ENCODE results near the gene VAC14. TPM values are rescaled to one million over a fixed set of nuclear protein-coding genes. Genes with fewer than 3 reads are reported as not detected.

The VAC14 gene
- total RNA-seq, 1 donor from 2014 or later: 16.1 TPM

DNA sequence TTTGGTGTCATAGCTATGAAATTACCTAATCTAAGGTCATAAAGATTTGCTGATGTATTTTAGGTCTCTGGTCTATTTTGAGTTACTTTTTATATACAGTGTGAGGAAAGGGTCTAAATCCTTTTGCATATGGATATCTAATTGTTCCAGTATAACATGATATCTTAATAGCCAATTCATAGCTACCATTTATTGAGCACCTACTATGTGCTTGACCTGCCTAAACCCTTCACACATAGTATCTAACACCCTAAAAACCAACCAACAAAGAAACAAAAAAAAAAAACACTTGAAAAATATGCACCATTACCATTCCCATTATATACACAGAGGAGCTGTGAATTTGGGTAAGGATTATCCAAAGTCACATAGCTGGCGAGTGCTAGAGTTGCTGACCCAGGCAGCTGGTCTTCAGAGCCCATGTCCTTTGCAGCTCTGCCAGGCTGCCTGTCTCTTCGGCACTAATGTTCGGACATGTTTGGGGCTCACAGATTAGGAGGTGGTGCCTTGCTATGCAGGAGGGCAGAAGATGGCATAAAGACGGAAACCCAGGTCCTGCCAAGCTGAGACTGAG, 66.3 kb downstream of the VAC14 start:
- peaks cover 11% of the 10 kb centered on the region for H3K36me3 Mint-ChIP-seq
- Histone ChIP-seq H3F3A (ENCODE audit: low read depth) (peaks cover 8% of the 10 kb centered on the region), H3K79me2 (ENCODE audit: low read depth) (no peaks in the 10 kb centered on the region), H3K36me3 (no peaks in the 10 kb centered on the region), H3K27me3 (no peaks in the 10 kb centered on the region), H3K4me1 (peaks cover 35% of the 10 kb centered on the region), H3K9ac (no peak overlapping the region), H4K20me1 (ENCODE audit: low read depth) (no peaks in the 10 kb centered on the region), H3K4me2 (no peak overlapping the region), H3K27ac (no peak overlapping the region), H3K4me3 (no peak overlapping the region), H2AFZ (replicated peaks) (no peak overlapping the region), H3K9me3 (ENCODE audit: low read depth) (no peaks in the 10 kb centered on the region)
- DNase-seq (ENCODE audit: low spot score): no peak
- no peak for TF ChIP-seq EZH2 (IDR thresholded peaks at IDR 0.05)
- no peak for TF ChIP-seq EZH2phosphoT487 (IDR thresholded peaks at IDR 0.05)
- TF ChIP-seq, protein P1, sequence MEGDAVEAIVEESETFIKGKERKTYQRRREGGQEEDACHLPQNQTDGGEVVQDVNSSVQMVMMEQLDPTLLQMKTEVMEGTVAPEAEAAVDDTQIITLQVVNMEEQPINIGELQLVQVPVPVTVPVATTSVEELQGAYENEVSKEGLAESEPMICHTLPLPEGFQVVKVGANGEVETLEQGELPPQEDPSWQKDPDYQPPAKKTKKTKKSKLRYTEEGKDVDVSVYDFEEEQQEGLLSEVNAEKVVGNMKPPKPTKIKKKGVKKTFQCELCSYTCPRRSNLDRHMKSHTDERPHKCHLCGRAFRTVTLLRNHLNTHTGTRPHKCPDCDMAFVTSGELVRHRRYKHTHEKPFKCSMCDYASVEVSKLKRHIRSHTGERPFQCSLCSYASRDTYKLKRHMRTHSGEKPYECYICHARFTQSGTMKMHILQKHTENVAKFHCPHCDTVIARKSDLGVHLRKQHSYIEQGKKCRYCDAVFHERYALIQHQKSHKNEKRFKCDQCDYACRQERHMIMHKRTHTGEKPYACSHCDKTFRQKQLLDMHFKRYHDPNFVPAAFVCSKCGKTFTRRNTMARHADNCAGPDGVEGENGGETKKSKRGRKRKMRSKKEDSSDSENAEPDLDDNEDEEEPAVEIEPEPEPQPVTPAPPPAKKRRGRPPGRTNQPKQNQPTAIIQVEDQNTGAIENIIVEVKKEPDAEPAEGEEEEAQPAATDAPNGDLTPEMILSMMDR (IDR thresholded peaks at IDR 0.05): no peak
- H3K4me3 Mint-ChIP-seq: no peak overlapping the region
- H3K4me1 Mint-ChIP-seq: peaks cover 49% of the 10 kb centered on the region
- H3K27ac Mint-ChIP-seq: peak overlapping the region; percentile 31
- peaks cover 2% of the 10 kb centered on the region for H3K27me3 Mint-ChIP-seq (ENCODE audit: insufficient read depth, low read depth)
- H3K9me3 Mint-ChIP-seq: no peaks in the 10 kb centered on the region

DNA sequence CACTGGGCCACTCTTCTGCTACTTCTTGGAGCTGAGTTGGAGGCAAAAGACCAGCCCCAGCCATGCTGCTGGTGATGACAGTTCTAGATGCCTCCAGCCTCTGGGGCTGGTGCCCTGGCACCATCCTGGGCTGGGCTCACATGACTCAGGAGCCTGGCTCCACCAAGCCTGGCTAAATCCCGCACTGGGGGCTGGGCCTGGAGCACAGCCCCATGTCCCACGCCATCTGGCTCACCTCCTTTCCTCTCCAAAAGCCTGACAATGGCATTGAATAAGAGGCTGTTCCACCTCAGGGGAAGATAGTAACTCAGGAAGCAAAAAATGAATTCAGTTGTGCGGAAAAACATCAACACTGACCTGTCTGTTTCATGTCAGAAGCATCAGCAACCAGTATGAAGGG, 70.0 kb downstream of the VAC14 start:
- no peak overlapping the region for H3K9ac ChIP-seq
- no peaks in the 10 kb centered on the region for H3K36me3 ChIP-seq
- H3K4me3 Mint-ChIP-seq: no peak overlapping the region
- no peaks in the 10 kb centered on the region for H3K27me3 Mint-ChIP-seq (ENCODE audit: insufficient read depth, low read depth)
- H3K79me2 ChIP-seq (ENCODE audit: low read depth): no peaks in the 10 kb centered on the region
- no peak for DNase-seq (ENCODE audit: low spot score)
- no peak overlapping the region for H3K4me2 ChIP-seq
- H4K20me1 ChIP-seq (ENCODE audit: low read depth): no peaks in the 10 kb centered on the region
- peaks cover 14% of the 10 kb centered on the region for H3K36me3 Mint-ChIP-seq
- H3K4me3 ChIP-seq: no peak overlapping the region
- H2AFZ ChIP-seq (replicated peaks): no peak overlapping the region
- H3K9me3 Mint-ChIP-seq: no peaks in the 10 kb centered on the region
- H3F3A ChIP-seq (ENCODE audit: low read depth): peaks cover 5% of the 10 kb centered on the region
- no peaks in the 10 kb centered on the region for H3K27me3 ChIP-seq
- no peak for TF ChIP-seq EZH2phosphoT487 (IDR thresholded peaks at IDR 0.05)
- TF ChIP-seq EZH2 (IDR thresholded peaks at IDR 0.05): no peak
- TF ChIP-seq, protein P1 (IDR thresholded peaks at IDR 0.05): no peak
- H3K4me1 ChIP-seq: peaks cover 23% of the 10 kb centered on the region
- H3K4me1 Mint-ChIP-seq: peaks cover 33% of the 10 kb centered on the region
- H3K9me3 ChIP-seq (ENCODE audit: low read depth): no peaks in the 10 kb centered on the region
- H3K27ac ChIP-seq: no peak overlapping the region
- H3K27ac Mint-ChIP-seq: no peak overlapping the region

GRCh38 chr16:70730031-70730430, 70.9 kb downstream of the VAC14 start:
- Mint-ChIP-seq H3K4me1 (peaks cover 30% of the 10 kb centered on the region), H3K4me3 (peak overlapping the region; percentile 3), H3K27ac (peak overlapping the region; percentile 50), H3K36me3 (peaks cover 14% of the 10 kb centered on the region), H3K9me3 (no peaks in the 10 kb centered on the region), H3K27me3 (ENCODE audit: insufficient read depth, low read depth) (no peaks in the 10 kb centered on the region)
- peak; percentile 71 for DNase-seq (ENCODE audit: low spot score)
- no peaks in the 10 kb centered on the region for H4K20me1 ChIP-seq (ENCODE audit: low read depth)
- H3K27me3 ChIP-seq: no peaks in the 10 kb centered on the region
- no peak overlapping the region for H3K9ac ChIP-seq
- no peaks in the 10 kb centered on the region for H3K9me3 ChIP-seq (ENCODE audit: low read depth)
- H3F3A ChIP-seq (ENCODE audit: low read depth): no peaks in the 10 kb centered on the region
- no peak overlapping the region for H3K4me3 ChIP-seq
- no peak for TF ChIP-seq EZH2 (IDR thresholded peaks at IDR 0.05)
- TF ChIP-seq, protein P1 (IDR thresholded peaks at IDR 0.05): no peak
- TF ChIP-seq EZH2phosphoT487 (IDR thresholded peaks at IDR 0.05): no peak
- peak overlapping the region; percentile 70 for H3K27ac ChIP-seq
- H3K79me2 ChIP-seq (ENCODE audit: low read depth): no peaks in the 10 kb centered on the region
- H2AFZ ChIP-seq (replicated peaks): no peak overlapping the region
- H3K4me2 ChIP-seq: peak overlapping the region; percentile 41
- no peaks in the 10 kb centered on the region for H3K36me3 ChIP-seq
- H3K4me1 ChIP-seq: peaks cover 24% of the 10 kb centered on the region
